Measurements from ENCODE around the gene GLG1. TPM values are rescaled to one million over a fixed set of nuclear protein-coding genes. Genes with fewer than 3 reads are reported as not detected.

GLG1 gene
- total RNA-seq, 1 experiment from 2014 or later: 78.4 TPM

- no peak for DNase-seq (ENCODE audit: low spot score)
- in situ Hi-C loops (cut with HindIII; ENCODE audit: low sequenced_read_pairs): no loop called here
Measured at GRCh38 chr16:74578838-74579237, 28.1 kb downstream of the GLG1 start.

DNA sequence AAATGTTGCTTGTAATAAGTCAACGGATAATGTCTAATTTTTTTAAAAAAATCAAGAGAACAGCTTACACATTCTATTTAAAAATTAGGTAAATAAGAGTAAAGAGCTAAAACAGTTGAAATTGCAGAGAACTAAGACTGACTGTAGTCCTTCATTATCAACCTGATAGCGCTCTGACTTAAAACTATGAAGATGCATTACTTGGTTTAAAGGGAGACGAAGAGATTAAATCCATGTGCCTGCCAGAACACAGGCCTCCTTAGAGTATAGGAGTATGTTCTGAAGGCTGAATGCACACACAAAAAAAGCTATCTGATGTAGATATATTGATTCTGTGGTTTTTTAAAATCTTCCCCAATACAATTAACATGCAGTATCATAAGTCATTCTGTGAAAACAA, 28.5 kb downstream of the GLG1 start:
- no peak for DNase-seq (ENCODE audit: low spot score)
- in situ Hi-C loops (cut with HindIII; ENCODE audit: low sequenced_read_pairs): no loop called here

DNA sequence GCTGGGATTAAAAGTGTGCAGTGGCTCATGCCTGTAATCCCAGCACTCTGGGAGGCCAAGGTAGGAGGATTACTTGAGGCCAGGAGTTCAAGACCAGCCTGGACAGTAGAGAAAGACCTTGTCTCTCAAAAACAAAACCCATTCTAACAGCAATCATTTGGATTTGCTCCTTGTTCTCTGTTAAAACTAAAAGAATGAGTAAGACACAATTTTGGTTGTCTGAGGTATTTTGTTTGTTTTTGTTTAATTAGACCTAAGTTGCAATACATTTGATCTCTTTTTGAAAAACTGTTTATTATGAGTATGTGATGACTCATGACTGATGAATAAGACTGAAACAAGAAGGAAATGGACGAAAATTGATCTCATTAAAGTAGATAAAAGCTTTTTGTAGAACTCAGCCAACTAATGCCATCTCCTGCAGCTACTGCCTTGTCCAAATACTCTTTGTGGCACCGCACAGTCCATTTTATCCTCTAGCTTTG, 29.0 kb downstream of the GLG1 start:
- no peak for DNase-seq (ENCODE audit: low spot score)
- in situ Hi-C loops (cut with HindIII; ENCODE audit: low sequenced_read_pairs): no loop called here

GRCh38 chr16:74575807-74576643, 30.9 kb downstream of the GLG1 start:
- peak; percentile 35 for DNase-seq (ENCODE audit: low spot score)
- in situ Hi-C loops (cut with HindIII; ENCODE audit: low sequenced_read_pairs): no loop called here

DNA sequence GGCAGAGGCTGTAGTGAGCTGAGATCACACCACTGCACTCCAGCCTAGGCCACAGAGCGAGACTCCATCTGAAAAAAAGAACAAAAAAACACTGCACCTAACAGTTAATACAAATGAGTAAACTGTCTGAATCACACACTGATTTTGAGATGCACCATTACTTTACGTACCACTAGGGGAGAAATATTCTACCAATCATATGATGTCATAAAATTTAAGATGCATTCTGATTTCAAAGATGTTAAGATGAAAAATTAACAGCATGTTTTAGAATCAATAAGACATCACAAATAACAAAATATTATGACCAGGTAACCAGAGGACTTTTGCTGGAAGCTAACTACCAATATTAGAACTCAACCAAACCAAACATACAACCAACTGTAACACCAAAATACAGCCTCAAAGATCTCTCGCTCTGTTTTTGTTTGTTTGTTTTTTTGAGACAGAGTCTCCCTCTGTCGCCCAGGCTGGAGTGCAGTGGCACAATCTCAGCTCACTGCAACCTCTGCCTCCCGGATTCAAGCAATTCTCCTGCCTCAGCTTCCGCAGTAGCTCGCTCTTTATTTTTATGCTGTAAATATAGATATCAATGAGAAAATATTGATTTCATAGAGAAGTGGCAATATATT, 31.6 kb downstream of the GLG1 start:
- in situ Hi-C loops (cut with HindIII; ENCODE audit: low sequenced_read_pairs): no loop called here
- DNase-seq (ENCODE audit: low spot score): no peak

- in situ Hi-C loops (cut with HindIII; ENCODE audit: low sequenced_read_pairs): no loop called here
- DNase-seq (ENCODE audit: low spot score): peak; percentile 62
Measured at GRCh38 chr16:74574146-74574545, 32.8 kb downstream of the GLG1 start.

DNA sequence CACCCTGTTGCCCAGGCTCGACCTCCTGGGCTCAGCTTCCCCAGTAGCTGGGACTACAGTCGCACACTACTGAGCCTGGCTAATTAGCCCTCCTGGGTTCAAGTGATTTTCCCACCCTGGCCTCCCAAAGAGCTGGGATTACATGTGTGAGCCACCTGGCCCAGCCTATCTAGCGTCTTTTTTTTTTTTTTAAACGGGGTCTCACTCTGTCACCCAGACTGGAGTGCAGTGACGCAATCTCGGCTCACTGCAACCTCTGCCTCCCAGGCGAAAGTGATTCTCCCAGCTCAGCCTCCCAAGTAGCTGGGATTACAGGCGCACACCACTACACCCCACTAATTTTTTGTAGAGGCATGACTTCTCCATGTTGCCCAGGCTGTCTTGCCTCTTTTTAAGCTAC, 33.3 kb downstream of the GLG1 start:
- in situ Hi-C loops (cut with HindIII; ENCODE audit: low sequenced_read_pairs): no loop called here
- no peak for DNase-seq (ENCODE audit: low spot score)

DNA sequence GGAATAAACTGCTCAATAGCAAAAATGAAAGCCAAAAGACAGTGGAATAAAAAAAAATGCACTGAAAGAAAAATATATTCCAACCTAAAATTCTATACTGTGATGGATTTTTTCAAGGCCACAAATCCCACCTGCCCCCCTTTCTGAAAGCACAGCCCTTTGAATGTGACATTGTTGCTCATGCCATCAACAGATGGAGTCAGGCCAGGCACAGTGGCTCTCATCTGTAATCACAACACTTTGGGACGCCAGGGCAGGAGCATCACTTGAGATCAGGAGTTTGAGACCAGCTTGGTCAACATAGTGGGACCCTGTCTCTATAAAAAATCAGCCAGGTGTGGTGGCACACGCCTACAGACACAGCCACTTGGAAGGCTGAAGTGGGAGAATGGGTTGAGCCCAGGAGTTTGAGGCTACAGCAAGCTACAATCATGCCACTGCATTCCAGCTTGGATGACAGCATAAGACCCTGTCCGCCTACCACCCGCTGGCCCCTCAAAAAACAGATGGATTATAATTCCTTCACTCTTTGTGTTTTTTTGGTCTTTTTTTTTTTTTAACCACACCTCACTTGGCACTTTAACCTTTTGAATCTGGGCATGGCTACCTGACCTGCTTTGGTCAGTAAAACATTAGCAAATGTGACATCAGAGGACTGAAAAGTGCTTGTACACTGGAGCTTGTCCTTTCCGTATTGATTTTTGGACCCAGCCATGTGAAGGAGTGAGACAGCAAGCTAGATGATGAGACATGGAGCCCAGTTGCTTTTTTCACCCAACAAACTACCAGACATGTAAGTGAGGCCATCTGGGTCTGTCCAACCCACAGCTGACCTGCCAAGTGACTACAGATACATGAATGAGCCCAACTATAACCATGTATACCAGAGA, 36.3 kb downstream of the GLG1 start:
- in situ Hi-C loops (cut with HindIII; ENCODE audit: low sequenced_read_pairs): no loop called here

GRCh38 chr16:74568961-74569631, 37.8 kb downstream of the GLG1 start:
- in situ Hi-C loops (cut with HindIII; ENCODE audit: low sequenced_read_pairs): no loop called here

More for the DNA sequence above, 36.3 kb downstream of the GLG1 start:
- DNase-seq (ENCODE audit: low spot score): peak; percentile 43

DNA sequence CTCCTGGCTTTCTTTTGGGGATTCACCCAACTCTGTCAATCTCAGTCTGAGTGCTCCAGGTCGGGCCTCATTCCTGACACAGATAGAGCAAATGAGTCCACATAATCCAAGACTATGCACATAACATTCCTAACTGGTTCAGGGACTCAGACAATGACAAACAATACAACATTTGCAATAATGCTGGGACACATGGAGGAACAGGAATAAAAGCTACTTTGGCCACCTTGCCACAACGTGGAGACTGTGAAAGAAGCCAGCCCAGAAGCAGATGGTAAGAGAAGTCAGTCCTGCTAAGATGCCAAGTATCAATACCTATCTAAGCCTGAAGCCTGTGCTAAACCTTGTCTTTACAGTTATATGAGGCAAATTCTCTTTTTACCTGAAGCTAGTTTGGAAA, 39.0 kb downstream of the GLG1 start:
- in situ Hi-C loops (cut with HindIII; ENCODE audit: low sequenced_read_pairs): no loop called here

More at GRCh38 chr16:74568961-74569631, 37.8 kb downstream of the GLG1 start:
- peak; percentile 29 for DNase-seq (ENCODE audit: low spot score)

DNA sequence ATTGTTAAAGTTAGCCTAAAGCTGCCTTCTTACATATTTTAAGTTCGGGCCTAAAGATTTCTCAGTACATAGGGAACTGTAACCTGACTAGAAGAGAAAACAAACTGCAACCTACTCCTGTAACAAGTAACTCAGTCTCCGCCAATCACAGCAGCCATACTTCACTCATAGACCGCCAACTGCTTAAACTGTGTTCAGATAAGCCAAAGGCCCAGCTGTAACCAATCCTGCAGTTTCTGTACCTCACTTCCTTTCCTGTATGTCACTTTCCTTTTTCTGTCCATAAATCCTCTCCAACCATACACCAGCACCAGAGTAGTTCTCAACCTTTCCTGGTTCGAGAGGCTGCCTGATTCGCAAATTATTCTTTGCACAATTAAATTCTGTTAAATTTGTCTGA, 41.5 kb downstream of the GLG1 start:
- DNase-seq (ENCODE audit: low spot score): no peak

More for the DNA sequence above, 39.0 kb downstream of the GLG1 start:
- peak; percentile 81 for DNase-seq (ENCODE audit: low spot score)

GRCh38 chr16:74564451-74564984, 42.4 kb downstream of the GLG1 start:
- in situ Hi-C loops (cut with HindIII; ENCODE audit: low sequenced_read_pairs): no loop called here

More for the DNA sequence above, 41.5 kb downstream of the GLG1 start:
- in situ Hi-C loops (cut with HindIII; ENCODE audit: low sequenced_read_pairs): no loop called here

DNA sequence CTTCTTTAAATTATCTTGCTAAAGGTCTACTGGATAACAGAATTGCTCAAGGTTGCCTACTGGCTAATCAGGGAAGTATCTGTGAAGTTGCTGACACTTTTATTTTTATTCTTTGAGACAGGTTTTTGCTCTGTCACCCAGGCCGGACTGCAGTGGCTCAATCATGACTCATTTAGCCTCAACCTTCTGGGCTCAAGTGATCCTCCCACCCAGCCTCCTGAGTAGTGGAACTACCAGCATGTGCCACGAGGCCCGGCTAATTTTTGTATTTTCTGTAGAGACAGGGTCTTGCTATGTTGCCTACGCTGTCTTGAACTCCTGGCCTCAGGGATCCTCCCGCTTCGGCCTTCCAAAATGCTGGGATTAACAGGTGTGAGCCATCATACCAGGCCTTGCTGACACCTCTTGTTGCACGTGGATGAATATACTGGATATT, 43.1 kb downstream of the GLG1 start:
- no peak for DNase-seq (ENCODE audit: low spot score)
- in situ Hi-C loops (cut with HindIII; ENCODE audit: low sequenced_read_pairs): no loop called here

More at GRCh38 chr16:74564451-74564984, 42.4 kb downstream of the GLG1 start:
- no peak for DNase-seq (ENCODE audit: low spot score)

DNA sequence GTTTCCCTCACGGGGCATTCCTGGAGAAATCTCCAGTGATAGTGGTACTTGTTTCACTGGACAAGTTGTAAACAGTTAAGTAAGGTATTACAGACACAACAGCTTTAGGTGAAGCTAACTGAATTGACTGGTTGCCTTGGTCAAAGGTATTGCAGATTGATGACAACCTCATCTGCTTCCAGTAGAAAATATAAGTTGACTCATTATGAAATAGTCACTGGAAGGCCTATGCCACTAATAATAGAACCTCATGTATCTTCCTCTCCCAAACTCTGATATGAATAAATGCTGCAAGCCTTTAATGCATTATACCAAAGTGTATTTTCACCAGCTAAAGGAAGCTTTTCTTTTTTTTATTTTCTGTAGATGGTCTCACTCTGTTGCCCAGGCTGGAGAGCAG, 44.8 kb downstream of the GLG1 start:
- in situ Hi-C loops (cut with HindIII; ENCODE audit: low sequenced_read_pairs): no loop called here
- no peak for DNase-seq (ENCODE audit: low spot score)

DNA sequence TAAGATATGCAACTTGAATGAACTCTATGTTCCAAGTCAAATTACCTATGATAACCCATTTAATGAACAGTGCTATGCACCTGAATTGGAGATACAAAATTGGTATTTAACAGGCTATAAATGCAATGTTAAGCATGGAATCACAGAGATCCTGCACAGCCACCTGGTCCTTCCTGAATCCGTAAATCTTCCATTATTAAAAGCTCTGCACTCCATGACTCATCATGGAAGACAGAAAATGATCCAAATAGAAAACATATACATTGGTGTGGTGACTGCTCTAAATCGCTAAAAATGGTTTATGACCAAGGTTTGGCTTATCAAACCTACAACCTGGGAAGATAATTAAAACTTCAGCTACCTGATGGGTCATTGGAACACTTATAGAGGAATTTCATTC, 45.3 kb downstream of the GLG1 start:
- in situ Hi-C loops (cut with HindIII; ENCODE audit: low sequenced_read_pairs): no loop called here
- DNase-seq (ENCODE audit: low spot score): no peak

- peak; percentile 73 for DNase-seq (ENCODE audit: low spot score)
- in situ Hi-C loops (cut with HindIII; ENCODE audit: low sequenced_read_pairs): no loop called here
Measured at GRCh38 chr16:74560912-74561311, 46.0 kb downstream of the GLG1 start.

GRCh38 chr16:74558873-74559272, 48.0 kb downstream of the GLG1 start:
- DNase-seq (ENCODE audit: low spot score): no peak
- in situ Hi-C loops (cut with HindIII; ENCODE audit: low sequenced_read_pairs): no loop called here

DNA sequence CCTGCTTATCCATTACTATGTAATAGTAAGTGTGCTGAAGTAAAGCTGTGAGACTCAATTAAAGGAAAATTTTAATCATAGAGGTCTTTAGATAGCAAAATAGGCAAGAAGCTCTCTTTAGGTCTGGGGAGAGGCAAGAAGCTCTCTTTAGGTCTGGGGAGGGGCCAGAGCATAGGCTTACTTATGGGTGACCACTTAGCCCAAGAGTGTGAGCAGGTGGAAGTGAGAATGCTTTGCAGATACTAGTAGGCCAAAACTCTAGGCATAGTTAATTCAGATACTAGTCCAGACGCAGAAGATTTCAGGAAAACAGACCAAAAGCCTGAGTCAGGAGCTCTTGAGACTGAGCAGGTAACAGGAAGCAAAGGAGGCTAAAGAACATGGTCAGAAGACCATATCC, 49.6 kb downstream of the GLG1 start:
- no peak for DNase-seq (ENCODE audit: low spot score)
- in situ Hi-C loops (cut with HindIII; ENCODE audit: low sequenced_read_pairs): no loop called here

Measured in G401 (cell line).